ENCODE results near the gene LRRC7.
"Not testable (repeated sequence)": the region's sequence is repeated elsewhere in the genome, so short reads cannot be mapped to it uniquely, and the experiment has no call there.

DNA sequence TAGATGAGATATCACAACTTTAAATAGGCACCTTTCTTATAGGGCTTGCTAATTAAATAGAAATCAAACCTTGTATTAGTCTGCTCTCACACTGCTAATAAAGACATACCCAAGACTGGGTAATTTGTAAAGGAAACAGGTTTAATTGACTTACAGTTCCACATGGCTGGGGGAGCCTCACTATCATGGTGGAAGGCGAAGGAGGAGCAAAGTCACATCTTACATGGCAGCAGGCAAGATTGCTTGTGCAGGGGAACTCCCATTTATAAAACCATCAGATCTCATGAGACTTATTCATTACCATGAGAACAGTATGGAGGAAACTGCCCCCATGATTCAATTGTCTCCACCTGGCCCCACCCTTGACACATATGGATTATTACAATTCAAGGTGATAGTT, 477.9 kb downstream of the LRRC7 start:
- TF ChIP-seq, protein P1, sequence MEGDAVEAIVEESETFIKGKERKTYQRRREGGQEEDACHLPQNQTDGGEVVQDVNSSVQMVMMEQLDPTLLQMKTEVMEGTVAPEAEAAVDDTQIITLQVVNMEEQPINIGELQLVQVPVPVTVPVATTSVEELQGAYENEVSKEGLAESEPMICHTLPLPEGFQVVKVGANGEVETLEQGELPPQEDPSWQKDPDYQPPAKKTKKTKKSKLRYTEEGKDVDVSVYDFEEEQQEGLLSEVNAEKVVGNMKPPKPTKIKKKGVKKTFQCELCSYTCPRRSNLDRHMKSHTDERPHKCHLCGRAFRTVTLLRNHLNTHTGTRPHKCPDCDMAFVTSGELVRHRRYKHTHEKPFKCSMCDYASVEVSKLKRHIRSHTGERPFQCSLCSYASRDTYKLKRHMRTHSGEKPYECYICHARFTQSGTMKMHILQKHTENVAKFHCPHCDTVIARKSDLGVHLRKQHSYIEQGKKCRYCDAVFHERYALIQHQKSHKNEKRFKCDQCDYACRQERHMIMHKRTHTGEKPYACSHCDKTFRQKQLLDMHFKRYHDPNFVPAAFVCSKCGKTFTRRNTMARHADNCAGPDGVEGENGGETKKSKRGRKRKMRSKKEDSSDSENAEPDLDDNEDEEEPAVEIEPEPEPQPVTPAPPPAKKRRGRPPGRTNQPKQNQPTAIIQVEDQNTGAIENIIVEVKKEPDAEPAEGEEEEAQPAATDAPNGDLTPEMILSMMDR (IDR thresholded peaks at IDR 0.05): not testable (repeated sequence)
- not testable (repeated sequence) for TF ChIP-seq POLR2AphosphoS5, POLR2A (IDR thresholded peaks at IDR 0.05)

Data from gastroesophageal sphincter (tissue), 3 donors.